GM21619 (cell line): ENCODE results near the gene DOCK1.

Experiments
- ATAC-seq: cut with Tn5 transposase; IDR thresholded peaks from one replicate; pipeline ENCODE4 v1.9.1; 2021; ENCODE audit not compliant: unreplicated experiment

DOCK1 gene

GRCh38 chr10:127132451-127132850, 227.2 kb downstream of the DOCK1 start:
- no peak for ATAC-seq

GRCh38 chr10:127133225-127133624, 228.0 kb downstream of the DOCK1 start:
- ATAC-seq: no peak

GRCh38 chr10:127133672-127134500, 228.7 kb downstream of the DOCK1 start:
- ATAC-seq: no peak

GRCh38 chr10:127135844-127136577, 230.8 kb downstream of the DOCK1 start:
- no peak for ATAC-seq

- no peak for ATAC-seq
Observed at GRCh38 chr10:127137391-127137790, 232.2 kb downstream of the DOCK1 start.

GRCh38 chr10:127142136-127142535, 236.9 kb downstream of the DOCK1 start:
- ATAC-seq: no peak

GRCh38 chr10:127142856-127143255, 237.6 kb downstream of the DOCK1 start:
- no peak for ATAC-seq

GRCh38 chr10:127145173-127145572, 239.9 kb downstream of the DOCK1 start:
- no peak for ATAC-seq

- no peak for ATAC-seq
Observed at GRCh38 chr10:127146661-127147060, 241.4 kb downstream of the DOCK1 start.

GRCh38 chr10:127148066-127148932, 243.1 kb downstream of the DOCK1 start:
- no peak for ATAC-seq

- ATAC-seq: no peak
Observed at GRCh38 chr10:127148933-127149220, 243.6 kb downstream of the DOCK1 start.

GRCh38 chr10:127149501-127150081, 244.4 kb downstream of the DOCK1 start:
- no peak for ATAC-seq

GRCh38 chr10:127150136-127150535, 244.9 kb downstream of the DOCK1 start:
- no peak for ATAC-seq

GRCh38 chr10:127151541-127151940, 246.3 kb downstream of the DOCK1 start:
- no peak for ATAC-seq

GRCh38 chr10:127151981-127152699, 246.9 kb downstream of the DOCK1 start:
- ATAC-seq: no peak

GRCh38 chr10:127153181-127153580, 248.0 kb downstream of the DOCK1 start:
- no peak for ATAC-seq

- ATAC-seq: no peak
Observed at GRCh38 chr10:127154831-127155620, 249.8 kb downstream of the DOCK1 start.

- no peak for ATAC-seq
Observed at GRCh38 chr10:127157089-127157488, 251.9 kb downstream of the DOCK1 start.

- no peak for ATAC-seq
Observed at GRCh38 chr10:127157506-127158200, 252.4 kb downstream of the DOCK1 start.
